ENCODE data around the gene FSTL1.
A peak's percentile ranks its signal among the peaks of the same experiment; 100 is the strongest.

FSTL1 gene

GRCh38 chr3:120468635-120469295 lies 18.0 kb upstream of the FSTL1 start:
- DNase-seq (ENCODE audit: low spot score): no peak

- no peak for DNase-seq (ENCODE audit: low spot score)
Observed at GRCh38 chr3:120462409-120462959, 11.7 kb upstream of the FSTL1 start.

GRCh38 chr3:120461416-120461815 lies 10.6 kb upstream of the FSTL1 start:
- no peak for DNase-seq (ENCODE audit: low spot score)

- no peak for DNase-seq (ENCODE audit: low spot score)
Observed at GRCh38 chr3:120460862-120461261, 10.1 kb upstream of the FSTL1 start.

GRCh38 chr3:120460181-120460790 lies 9.5 kb upstream of the FSTL1 start:
- no peak for DNase-seq (ENCODE audit: low spot score)

- DNase-seq (ENCODE audit: low spot score): no peak
Observed at GRCh38 chr3:120459196-120459595, 8.4 kb upstream of the FSTL1 start.

- no peak for DNase-seq (ENCODE audit: low spot score)
Observed at GRCh38 chr3:120457827-120458226, 7.0 kb upstream of the FSTL1 start.

- no peak for DNase-seq (ENCODE audit: low spot score)
Observed at GRCh38 chr3:120454076-120454689, 3.4 kb upstream of the FSTL1 start.

- DNase-seq (ENCODE audit: low spot score): no peak
Observed at GRCh38 chr3:120452816-120453215, 2.0 kb upstream of the FSTL1 start.

GRCh38 chr3:120451806-120452205 lies 1.0 kb upstream of the FSTL1 start:
- DNase-seq (ENCODE audit: low spot score): no peak

- peak; percentile 26 for DNase-seq (ENCODE audit: low spot score)
Observed at GRCh38 chr3:120451272-120451761, 525 bp upstream of the FSTL1 start.

GRCh38 chr3:120449701-120450599 lies 842 bp downstream of the FSTL1 start:
- peak; percentile 79 for DNase-seq (ENCODE audit: low spot score)

- peak; percentile 35 for DNase-seq (ENCODE audit: low spot score)
Observed at GRCh38 chr3:120449251-120449650, 1.5 kb downstream of the FSTL1 start.

- DNase-seq (ENCODE audit: low spot score): peak; percentile 80
Observed at GRCh38 chr3:120448756-120449155, 2.0 kb downstream of the FSTL1 start.

GRCh38 chr3:120446891-120447668 lies 3.7 kb downstream of the FSTL1 start:
- DNase-seq (ENCODE audit: low spot score): no peak

GRCh38 chr3:120445654-120446053 lies 5.1 kb downstream of the FSTL1 start:
- DNase-seq (ENCODE audit: low spot score): no peak

GRCh38 chr3:120443626-120444123 lies 7.1 kb downstream of the FSTL1 start:
- no peak for DNase-seq (ENCODE audit: low spot score)

GRCh38 chr3:120442975-120443517 lies 7.7 kb downstream of the FSTL1 start:
- DNase-seq (ENCODE audit: low spot score): no peak

GRCh38 chr3:120441776-120442175 lies 9.0 kb downstream of the FSTL1 start:
- no peak for DNase-seq (ENCODE audit: low spot score)

GRCh38 chr3:120440762-120441161 lies 10.0 kb downstream of the FSTL1 start:
- no peak for DNase-seq (ENCODE audit: low spot score)

Measured in AG08395 (cell line).